Measurements from ENCODE around the gene PDE4B.
"Not testable (repeated sequence)": the region's sequence is repeated elsewhere in the genome, so short reads cannot be mapped to it uniquely, and the experiment has no call there.

Gene PDE4B

DNA sequence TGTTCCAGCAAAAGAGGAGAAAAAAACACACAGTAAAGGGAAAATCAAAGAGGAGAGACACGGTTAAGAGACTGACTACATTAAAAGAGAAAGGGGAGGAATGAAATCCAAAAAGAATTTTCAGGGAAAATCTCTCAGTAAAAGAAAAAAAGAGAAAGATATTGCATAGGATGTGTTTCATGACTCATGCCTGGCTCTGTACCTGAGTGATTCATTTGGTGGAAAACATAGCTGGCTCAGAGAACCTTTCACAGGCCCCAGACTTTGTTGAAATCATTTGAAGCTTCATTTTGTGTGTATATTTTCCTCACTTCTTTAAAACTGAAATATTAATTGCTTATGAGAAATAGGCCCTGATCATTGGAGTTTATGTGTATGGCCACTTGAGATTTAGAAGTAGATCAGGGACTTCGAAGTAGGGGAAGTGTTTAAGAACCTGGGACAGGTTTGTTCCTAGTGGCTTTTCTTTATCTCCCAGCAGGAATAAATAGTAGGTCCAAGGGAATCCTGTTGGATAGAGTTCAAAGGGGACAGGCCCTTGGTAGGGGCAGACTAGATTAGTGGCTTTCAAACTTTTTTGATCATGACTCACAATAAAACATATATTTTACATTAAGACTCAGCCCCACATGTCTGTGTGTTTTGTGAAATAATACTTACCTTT, 502.1 kb downstream of the PDE4B start:
- no peak for DNase-seq

DNA sequence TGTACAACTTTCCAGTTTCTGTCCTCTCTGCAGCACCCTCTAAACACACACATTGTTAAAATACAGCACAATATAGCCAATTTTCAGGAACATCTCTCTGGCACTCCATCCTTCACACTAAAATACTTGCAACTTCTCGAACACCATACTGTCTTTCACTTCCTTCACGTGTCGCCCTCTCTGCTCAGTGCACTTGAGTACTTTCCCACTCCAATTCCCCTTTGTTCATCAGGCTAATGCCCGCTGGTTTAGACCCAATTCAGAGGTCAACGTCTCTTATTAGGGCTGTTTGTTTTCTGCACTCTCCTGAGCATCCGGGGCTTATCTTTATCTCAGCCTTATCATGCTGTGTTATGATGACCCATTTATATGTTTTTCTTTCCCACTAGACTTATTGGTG, 503.1 kb downstream of the PDE4B start:
- DNase-seq: no peak

DNA sequence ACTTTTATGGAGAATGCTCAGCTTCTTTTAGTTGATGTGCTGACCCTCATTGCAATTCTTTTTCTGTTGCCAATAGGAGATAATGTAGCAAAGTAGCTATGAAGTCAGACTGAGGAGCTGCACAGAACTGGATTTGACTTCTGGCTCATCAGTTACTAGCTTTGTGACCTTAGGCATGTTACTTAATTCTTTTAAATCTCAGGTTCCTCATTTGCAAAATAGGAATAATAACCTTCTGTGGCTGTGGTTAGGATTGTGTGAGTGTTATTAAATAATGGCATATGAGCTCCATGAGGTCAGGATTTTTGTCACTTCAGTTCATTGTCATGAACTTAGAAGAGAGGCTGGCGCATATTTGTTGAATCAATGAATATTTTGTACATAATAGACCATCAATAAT, 503.7 kb downstream of the PDE4B start:
- no peak for DNase-seq

DNA sequence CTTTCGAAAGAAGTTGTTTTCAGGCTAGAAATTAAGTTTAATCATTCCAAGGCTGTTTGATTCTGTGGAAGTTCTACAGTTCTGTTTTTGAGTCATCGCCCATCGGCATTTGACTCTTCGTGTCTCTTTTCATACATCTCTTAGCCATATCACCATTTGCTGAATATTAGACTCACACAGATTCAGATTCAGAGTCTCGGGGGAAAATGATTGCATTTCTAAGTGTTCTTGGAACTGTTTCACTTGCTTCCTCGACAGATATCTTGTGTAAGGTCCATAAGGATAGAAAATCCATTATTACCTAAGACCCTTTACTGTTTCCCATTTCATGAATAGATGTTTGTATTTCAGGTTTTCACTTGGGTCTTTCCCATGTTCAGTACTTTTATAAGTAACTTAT, 504.3 kb downstream of the PDE4B start:
- DNase-seq: no peak

DNA sequence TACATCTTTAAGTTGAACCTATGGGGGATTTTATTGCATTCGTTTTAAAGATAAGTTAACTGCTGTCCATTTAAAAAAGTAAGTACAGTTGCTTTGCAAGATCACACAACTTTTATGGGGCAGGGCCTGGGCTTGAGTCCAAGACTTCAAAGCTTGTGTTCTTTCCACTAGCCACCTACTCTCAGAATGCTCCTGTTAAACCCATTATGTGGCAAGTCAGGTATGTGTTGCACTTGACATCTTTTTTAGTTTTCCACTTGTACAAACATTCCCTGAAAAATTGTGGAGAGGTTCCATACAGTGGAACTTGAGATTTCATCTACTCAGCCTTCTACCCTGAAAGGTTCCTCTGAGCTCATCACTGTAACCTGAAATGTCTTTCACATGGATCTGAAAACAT, 505.8 kb downstream of the PDE4B start:
- DNase-seq: no peak

DNA sequence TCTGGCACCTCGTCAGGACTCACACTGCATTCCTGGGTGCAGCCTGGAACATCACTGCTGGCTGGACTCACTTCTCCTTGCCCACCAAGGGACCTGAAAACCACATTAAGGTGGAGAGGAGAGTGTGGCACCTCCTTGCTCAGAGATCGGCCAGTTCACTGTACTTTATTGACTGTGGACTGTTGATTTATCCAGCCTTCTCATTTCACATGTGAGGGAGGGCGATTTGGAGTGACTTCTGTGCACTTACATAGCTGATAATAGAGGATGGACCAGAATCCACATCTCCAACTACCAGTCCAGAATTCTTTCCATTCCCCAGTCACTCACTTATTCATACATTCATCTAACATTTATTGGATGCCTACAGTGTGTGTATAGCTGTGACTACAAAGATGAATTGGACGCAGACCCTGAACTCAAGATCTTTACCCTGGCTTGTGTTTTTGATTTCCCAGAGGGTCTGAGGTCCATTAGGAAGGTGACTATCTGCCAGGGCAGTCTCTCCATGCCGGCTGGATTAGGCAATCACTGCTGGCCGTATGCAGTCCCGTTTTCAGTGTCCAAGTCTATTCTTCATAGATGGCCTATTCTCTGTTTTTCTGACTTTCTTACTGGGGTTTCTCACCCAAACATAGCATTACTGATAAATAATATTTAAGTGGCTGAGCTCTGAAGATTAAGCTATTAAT, 507.7 kb downstream of the PDE4B start:
- no peak for DNase-seq

DNA sequence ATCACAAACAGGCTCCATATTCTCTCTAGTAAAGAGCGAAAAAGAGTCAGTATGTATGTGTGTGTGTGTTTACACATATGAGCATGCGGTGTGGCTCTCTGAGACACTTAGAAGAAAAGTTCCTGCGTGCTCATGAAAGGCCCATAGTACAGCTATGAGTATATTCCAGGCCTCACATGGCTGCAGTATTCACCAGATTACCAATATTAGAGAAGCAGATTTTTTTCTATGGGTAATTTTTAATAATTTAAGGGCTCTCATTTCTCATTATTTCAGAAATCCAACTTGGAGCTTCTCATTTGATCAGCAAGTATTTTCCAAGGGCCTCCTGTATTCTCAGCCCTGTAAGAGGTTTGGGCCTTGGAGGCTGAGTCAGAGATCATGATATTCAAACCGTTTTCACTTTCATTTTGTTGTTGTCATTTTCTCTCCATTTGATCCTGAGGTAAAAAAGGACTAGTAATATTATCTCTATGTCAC, 508.3 kb downstream of the PDE4B start:
- no peak for DNase-seq

DNA sequence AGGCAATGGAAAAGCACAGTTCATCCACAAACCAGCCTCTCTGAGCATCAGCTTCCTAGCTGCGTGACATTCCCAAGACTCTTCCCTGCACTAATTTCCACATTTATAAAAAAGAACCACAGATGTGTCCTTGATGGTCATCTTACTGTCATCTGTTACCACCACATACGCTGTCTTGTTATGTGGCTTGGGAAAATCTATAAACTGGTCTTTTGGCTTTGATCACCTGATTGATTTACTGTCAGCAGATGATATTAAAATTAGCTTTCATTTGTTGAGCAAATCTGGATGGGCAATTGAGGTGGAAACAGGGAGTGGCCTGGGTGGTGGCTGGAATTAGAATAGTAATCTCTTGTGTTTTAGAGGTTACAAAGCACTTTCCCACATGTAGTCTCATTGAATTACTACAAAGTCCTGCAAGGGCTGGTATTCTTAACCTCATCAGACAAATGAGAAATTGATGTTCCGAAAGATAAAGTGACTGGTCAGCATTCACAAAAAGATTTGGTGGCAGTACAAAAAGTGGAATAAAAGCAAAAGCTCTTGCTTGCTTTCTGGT, 509.6 kb downstream of the PDE4B start:
- DNase-seq: no peak

DNA sequence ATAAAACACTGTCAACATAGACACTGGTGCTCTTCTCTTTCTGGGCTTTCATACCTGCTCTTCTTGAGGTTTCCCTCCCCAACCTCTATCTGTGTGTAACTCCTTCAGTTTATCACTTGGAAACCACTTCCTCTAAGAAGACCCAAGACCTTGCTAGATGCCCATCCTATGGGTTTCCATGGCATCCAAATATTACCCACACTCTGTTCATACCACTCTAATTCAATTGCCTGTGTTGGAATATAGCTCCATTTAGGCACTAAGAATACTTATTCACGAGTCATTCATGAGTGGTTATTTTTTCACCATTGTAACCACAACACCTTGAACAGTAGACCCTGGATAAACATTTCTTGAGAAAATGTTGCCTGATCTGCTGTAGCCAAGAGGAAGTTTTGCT, 510.1 kb downstream of the PDE4B start:
- no peak for DNase-seq

DNA sequence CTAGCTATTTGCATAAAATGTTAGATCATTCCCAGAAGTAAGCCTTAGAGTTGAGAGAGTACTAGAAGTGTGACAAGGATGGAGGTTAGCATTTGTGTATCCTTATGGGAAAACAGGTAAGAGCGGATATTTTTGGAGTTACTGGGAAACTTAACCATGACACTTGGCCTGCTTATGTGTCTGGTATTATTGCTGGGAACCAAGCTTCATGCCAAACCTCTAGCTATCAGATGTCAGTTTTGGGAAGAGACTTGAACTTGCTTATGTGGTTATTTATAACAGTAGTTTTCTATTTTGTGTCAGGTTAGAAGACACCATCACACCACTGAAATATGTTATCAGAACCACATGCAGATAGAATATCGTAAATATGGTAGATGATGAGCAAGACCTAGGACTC, 511.0 kb downstream of the PDE4B start:
- no peak for DNase-seq

DNA sequence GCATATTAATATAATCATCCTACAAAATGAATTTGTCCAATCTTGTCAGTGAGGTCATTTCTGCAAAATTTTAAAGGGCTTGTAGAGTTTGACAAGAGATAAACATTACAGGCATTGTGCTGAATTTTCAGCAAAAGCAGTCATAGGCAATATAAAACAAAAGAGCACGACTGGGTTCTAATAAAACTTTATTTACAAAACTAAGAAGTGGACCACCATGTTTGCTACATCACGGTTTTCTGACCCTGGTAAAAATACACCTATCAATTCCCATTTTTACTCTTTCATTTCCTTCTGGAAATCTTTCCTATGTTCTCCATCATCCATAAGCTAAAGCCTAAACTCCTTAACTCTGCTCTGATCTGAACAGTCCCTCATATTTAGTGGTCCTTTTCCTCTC, 511.4 kb downstream of the PDE4B start:
- DNase-seq: no peak

DNA sequence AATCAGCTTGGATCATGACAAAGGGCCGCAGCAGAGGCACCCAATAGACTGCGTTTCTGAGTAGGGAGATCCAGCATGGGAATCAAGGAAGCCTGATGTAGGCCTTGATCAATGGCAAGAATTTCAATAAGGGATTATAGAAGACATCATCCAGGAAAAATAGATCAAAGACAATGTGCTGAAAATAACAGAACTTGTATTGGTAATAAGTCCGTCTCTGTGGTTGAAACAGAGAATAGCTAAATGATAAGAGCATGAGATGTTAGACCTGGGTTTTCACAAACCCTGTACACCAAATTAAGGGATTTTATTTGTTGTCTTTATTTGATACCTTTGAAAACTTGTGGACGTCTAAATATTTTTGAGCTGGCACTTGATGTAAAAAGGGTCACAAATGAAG, 513.2 kb downstream of the PDE4B start:
- DNase-seq: no peak

DNA sequence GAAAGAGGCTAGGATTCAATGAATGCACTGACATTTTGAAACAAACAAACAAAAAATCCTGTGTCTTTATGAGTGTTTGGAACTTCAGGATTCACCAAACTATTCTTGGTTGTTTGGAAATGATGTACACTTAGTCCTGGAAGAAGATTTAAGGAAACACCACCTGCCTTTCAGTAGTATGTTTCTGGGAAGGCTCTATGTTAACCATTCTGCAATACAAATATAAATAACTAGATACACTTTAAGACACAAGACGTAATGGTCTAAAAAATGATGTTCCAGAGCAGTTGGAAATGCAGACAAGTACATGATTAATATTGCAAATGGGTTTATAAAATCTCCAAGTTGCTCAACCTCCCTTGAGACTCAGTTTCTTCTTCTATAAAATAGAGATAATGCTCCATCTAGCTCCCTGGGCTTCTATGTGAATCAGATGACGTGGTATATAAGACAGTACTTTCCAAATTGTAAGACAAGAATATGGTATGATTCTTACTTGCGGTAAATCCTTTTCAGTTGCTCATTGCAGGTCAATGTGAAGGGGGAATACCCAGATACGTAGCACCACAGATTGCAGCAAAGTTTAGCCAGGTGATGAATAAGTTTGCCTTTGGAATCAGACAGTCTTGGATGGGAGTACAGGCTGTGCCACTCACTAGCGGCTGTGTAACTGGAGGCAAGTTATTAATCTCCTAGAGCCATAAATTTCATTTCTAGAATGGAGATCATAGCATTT, 516.5 kb downstream of the PDE4B start:
- no peak for DNase-seq

DNA sequence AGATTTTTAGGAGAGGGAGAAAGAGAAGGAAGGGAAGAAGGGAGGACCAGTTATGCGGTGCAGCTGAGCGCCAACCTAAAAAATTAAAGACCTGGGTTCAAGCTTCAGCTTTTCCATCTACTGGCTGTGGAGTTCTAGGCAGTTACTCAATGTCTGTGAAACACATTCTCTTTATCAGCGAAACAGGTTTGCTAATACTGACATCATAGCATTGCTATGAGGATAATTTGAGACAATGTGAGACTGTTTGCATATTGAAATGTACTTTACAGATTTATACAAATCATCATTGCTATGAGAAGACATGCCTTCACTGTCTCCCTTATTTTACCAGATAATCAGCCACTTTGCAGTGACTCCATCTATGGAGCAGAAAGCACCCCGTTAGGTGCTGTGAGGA, 518.4 kb downstream of the PDE4B start:
- no peak for DNase-seq

DNA sequence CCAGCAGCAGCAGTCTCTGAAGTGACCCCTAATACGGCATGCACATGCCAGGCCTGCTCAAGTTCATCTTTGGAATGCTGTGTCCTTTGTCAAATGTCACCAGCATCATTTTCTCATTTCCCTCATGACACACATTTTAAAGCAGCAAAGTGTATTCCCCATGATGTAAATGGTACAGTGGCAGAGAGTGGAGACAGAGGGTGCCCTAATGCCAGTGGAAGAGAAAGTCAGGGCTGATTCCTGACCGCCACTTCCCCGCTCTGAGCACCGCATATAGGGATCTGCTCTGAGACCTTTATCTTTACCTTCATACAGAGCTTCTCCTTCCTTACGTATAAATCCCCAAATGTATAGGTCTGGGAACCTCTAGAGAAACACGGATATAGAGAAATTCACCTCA, 518.9 kb downstream of the PDE4B start:
- no peak for DNase-seq

DNA sequence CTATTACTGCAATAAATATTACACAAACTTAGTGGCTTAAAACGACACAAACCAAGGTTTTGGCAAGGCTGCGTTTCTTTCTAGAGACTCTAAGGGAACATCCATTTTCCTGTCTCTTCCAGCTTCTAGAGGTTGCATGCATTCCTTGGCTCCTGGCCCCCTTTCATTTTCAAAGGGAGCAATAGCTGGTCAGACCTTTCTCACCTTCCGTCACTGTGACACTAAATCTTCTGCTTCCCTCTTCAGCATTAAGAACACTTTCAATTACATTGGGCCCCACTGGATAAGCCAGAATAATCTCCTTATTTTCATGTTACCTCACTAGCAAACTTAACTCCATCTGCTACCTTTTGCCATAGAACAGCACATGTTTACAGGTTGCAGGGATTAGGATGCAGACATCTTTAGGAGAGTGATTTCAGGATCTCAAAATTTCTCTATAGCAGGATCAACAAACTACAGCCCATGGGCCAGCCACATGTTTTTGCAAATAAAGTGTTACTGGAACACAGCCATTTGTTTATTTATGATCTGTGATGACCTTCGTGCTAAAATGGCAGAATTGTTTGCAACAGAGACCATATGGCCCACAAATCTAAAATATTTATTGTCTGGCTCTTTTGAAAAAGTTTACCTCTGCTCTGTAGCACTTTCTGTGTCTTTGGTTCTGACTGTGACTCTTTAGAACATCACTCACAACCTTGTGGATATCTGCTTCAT, 519.7 kb downstream of the PDE4B start:
- DNase-seq: peak; percentile 33 to 73

DNA sequence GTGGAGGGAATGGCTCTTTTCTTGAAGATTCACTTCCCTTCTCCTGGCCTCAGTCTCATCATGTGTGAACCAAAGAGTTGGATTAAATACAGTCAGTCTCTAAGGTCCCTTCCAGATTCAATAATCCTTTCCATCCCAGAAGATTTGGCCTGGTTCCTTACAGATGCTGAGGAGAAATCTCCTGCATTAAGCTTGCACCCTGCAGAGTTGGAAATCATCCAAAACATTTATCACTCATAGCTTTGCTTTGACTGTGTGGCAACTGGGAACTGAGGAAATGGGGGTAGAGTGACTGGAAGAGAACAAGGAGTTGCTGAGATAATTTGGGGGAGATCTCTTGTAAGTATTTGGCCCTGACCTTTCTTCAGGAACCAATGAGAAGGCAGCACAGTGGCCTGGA, 520.7 kb downstream of the PDE4B start:
- peak in 1 of 2 experiments; percentile 23 for DNase-seq

DNA sequence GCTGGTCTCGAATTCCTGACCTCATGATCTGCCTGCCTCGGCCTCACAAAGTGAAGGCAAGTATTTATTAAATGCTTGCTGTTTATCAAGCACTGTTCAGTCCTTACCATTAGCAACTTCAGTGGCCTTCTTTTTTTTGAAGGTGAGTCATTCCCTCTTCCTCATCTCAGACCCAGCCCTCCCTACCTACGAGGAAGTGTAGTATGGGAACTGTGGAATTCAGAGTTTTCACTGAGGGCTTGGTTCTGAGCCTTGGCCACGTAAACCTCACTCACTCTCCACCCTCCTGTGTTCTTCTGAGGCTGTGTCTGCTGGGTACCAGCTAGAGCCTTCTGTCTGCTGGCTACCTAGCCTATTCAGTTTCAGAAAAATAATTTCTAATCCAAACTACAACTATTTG, 523.0 kb downstream of the PDE4B start:
- no peak for DNase-seq

DNA sequence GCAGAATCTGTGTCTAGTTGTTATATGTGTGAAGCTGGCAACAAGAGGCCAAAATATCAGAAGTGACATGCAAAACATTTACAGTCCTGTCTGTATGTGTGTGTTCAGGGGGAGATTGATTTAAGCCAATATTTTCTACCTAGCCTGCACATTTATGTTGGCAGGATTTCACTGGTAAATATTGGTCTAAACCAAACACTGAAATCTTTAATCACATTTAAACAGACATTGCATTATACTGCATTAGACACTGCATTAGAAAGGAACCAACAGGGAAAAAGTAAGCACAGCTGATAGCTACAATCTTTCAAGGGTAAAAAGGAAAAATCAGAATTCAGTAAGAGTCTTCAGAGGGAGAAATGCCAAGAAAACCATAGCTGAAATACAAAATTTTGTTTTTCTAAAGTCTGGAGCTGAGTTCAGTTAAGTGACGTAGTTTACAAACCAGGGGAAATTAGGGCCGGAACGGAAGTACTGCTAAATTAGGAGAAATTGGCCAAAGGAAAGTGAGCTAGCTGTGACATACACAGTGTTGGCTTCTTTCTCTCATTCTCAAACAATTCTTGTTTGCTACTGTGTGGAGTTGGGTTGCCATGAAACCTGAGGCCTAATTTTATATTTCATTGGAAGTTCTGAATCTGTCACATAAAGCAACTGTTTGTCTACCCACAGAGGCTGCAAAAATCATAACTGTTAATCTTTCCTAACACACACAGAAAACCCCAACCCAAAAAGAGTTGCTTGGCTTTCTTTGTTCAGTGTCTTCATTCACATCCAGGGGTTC, 524.0 kb downstream of the PDE4B start:
- DNase-seq: no peak

DNA sequence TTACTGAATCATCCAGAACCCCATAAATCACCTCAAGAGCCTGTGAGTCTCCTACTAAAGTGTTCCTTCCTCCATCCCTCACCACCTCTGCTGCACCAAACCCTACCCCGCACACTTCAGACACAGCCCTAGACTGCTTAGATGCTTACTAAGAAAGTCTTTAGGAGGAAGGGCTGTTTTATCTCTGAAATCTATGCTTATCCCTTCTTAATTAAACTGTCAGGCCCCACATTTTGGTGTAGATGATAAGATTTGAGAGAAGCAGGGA, 524.5 kb downstream of the PDE4B start:
- DNase-seq: no peak

DNA sequence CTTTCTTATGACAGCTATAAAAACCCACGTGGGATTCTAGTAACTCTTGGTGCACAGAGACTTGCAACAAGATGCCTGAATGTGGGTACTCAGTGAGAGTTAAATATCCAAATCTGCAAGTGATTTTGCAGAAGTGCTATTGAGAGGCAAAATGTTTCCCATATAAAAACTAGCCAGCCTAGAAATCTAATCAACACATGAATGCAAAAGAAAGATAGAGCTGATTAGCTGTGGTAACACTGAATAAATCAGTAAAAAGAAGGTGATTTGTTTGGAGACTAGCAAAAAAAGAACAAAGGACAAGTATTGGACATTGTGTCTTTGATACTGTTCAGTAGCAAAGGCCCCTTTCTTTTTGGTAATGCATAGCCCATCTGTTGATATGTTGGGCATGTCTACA, 527.5 kb downstream of the PDE4B start:
- DNase-seq: no peak

DNA sequence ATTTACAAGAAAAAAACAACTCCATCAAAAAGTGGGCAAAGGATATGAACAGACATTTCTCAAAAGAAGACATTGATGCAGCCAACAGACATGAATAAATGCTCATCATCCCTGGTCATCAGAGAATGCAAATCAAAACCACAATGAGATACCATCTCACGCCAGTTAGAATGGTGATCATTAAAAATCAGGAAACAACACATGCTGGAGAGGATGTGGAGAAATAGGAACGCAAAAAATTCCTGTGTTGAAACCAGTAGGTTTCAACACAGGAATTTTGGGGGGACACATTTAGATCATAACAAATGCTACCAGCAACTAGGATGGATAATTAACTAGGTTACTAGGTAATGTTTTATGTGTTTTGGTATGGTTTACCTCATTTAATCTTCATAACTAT, 529.8 kb downstream of the PDE4B start:
- not testable (repeated sequence) for DNase-seq

Measured in NCI-H524 (cell line).